ENCODE results near the gene TANGO2. TPM values are rescaled to one million over a fixed set of nuclear protein-coding genes. Genes with fewer than 3 reads are reported as not detected.

TANGO2 gene
- polyA plus RNA-seq, 4 donors, result 12.2 to 15.2 (median 12.8) TPM

- no peak for DNase-seq (ENCODE audit: low read depth in 4 of 4, low spot score in 2 of 4)
Measured at GRCh38 chr22:19982991-19983578, 37.8 kb upstream of the TANGO2 start.

GRCh38 chr22:19983741-19984140, 37.2 kb upstream of the TANGO2 start:
- no peak for DNase-seq (ENCODE audit: low read depth in 4 of 4, low spot score in 2 of 4)

- no peak for DNase-seq (ENCODE audit: low read depth in 4 of 4, low spot score in 2 of 4)
Measured at GRCh38 chr22:19984201-19984753, 36.6 kb upstream of the TANGO2 start.

- DNase-seq (ENCODE audit: low read depth in 4 of 4, low spot score in 2 of 4), result no peak
Measured at GRCh38 chr22:19984851-19985811, 35.8 kb upstream of the TANGO2 start.

GRCh38 chr22:19986011-19986409, 34.9 kb upstream of the TANGO2 start:
- no peak for DNase-seq (ENCODE audit: low read depth in 4 of 4, low spot score in 2 of 4)

- peak in 1 of 4 donors; percentile 61 for DNase-seq (ENCODE audit: low read depth in 4 of 4, low spot score in 2 of 4)
Measured at GRCh38 chr22:19986410-19987341, 34.2 kb upstream of the TANGO2 start.

- peak in 1 of 4 donors; percentile 23 for DNase-seq (ENCODE audit: low read depth in 4 of 4, low spot score in 2 of 4)
Measured at GRCh38 chr22:19987394-19988306, 33.3 kb upstream of the TANGO2 start.

GRCh38 chr22:19988331-19988808, 32.5 kb upstream of the TANGO2 start:
- DNase-seq (ENCODE audit: low read depth in 4 of 4, low spot score in 2 of 4), result no peak

GRCh38 chr22:19988965-19989724, 31.8 kb upstream of the TANGO2 start:
- no peak for DNase-seq (ENCODE audit: low read depth in 4 of 4, low spot score in 2 of 4)

- no peak for DNase-seq (ENCODE audit: low read depth in 4 of 4, low spot score in 2 of 4)
Measured at GRCh38 chr22:19989725-19990067, 31.2 kb upstream of the TANGO2 start.

GRCh38 chr22:19990188-19990587, 30.7 kb upstream of the TANGO2 start:
- DNase-seq (ENCODE audit: low read depth in 4 of 4, low spot score in 2 of 4), result no peak

- no peak for DNase-seq (ENCODE audit: low read depth in 4 of 4, low spot score in 2 of 4)
Measured at GRCh38 chr22:19990609-19991394, 30.1 kb upstream of the TANGO2 start.

GRCh38 chr22:19991395-19991644, 29.6 kb upstream of the TANGO2 start:
- no peak for DNase-seq (ENCODE audit: low read depth in 4 of 4, low spot score in 2 of 4)

- no peak for DNase-seq (ENCODE audit: low read depth in 4 of 4, low spot score in 2 of 4)
Measured at GRCh38 chr22:19991645-19992451, 29.1 kb upstream of the TANGO2 start.

- DNase-seq (ENCODE audit: low read depth in 4 of 4, low spot score in 2 of 4), result no peak
Measured at GRCh38 chr22:19992481-19992911, 28.4 kb upstream of the TANGO2 start.

GRCh38 chr22:19992921-19993355, 28.0 kb upstream of the TANGO2 start:
- DNase-seq (ENCODE audit: low read depth in 4 of 4, low spot score in 2 of 4), result no peak

GRCh38 chr22:19993926-19994325, 27.0 kb upstream of the TANGO2 start:
- DNase-seq (ENCODE audit: low read depth in 4 of 4, low spot score in 2 of 4), result no peak
